PC-9 (cell line): ENCODE results near the gene PPP1R27. TPM values are rescaled to one million over a fixed set of nuclear protein-coding genes. Genes with fewer than 3 reads are reported as not detected.

Source experiments
- BruUV-seq: library from RNA; stranded (reverse); fragments of 400-500 nt; replicated peaks from 2 replicates; lab custom pipeline; 2021; lab: Mats Ljungman, UMichigan
- CTCF ChIA-PET: fragments of 300-600 bp; sonication (Branson Sonifier 250); formaldehyde crosslinking; loops from one replicate; lab custom pipeline; 2022; ENCODE audit warnings: antibody characterized with exemption; lab: Charles Lee
- POLR2A ChIA-PET: fragments of 300-600 bp; sonication (Branson Sonifier 250); formaldehyde crosslinking; loops from one replicate; lab custom pipeline; 2022; ENCODE audit warnings: antibody characterized with exemption; ENCODE audit not compliant: unreplicated experiment; lab: Charles Lee
- DNase-seq, 2 experiments: peaks; one replicate each; pipeline versions ENCODE4 v3.0.0 to v3.0.0-alpha.2; 2015 to 2022; ENCODE audit warnings: mixed read lengths in 1 of 2
- H2AFZ ChIP-seq: fragments of 200-600 bp; sonication (generic); 2 replicates; pipeline ENCODE4 v1.8.1; 2017; ENCODE audit warnings: antibody characterized with exemption
- H3F3A ChIP-seq: fragments of 200-600 bp; sonication (generic); 2 replicates; pipeline ENCODE4 v1.8.1; 2017; ENCODE audit warnings: antibody characterized with exemption, mild to moderate bottlenecking, low read depth; ENCODE audit not compliant: insufficient read depth
- H3K27ac ChIP-seq: fragments of 200-600 bp; sonication (generic); 2 replicates; pipeline ENCODE4 v1.6.1; 2016; ENCODE audit warnings: mixed run types
- H3K27me3 ChIP-seq: fragments of 200-600 bp; sonication (generic); 2 replicates; pipeline ENCODE4 v1.6.1; 2016; ENCODE audit warnings: low read depth, mixed run types; ENCODE audit not compliant: insufficient read depth
- H3K36me3 ChIP-seq: fragments of 200-600 bp; sonication (generic); 2 replicates; pipeline ENCODE4 v1.6.1; 2016; ENCODE audit warnings: low read depth, mixed run types
- H3K4me1 ChIP-seq: fragments of 200-600 bp; sonication (generic); replicated peaks from 2 replicates; pipeline ENCODE4 v1.6.1; 2016; ENCODE audit warnings: mixed run types; ENCODE audit not compliant: insufficient read depth
- H3K4me2 ChIP-seq: fragments of 200-600 bp; sonication (generic); 2 replicates; pipeline ENCODE4 v1.6.1; 2017; ENCODE audit warnings: mixed run types
- H3K4me3 ChIP-seq: fragments of 200-600 bp; sonication (generic); 2 replicates; pipeline ENCODE4 v1.6.1; 2016; ENCODE audit warnings: mixed run types
- H3K79me2 ChIP-seq: fragments of 200-600 bp; sonication (generic); 2 replicates; pipeline ENCODE4 v1.6.1; 2017; ENCODE audit warnings: low read depth, mixed run types
- H3K9me2 ChIP-seq: fragments of 200-600 bp; sonication (generic); 2 replicates; pipeline ENCODE4 v1.8.1; 2017; ENCODE audit warnings: mild to moderate bottlenecking; ENCODE audit not compliant: insufficient read depth
- H3K9me3 ChIP-seq: fragments of 200-600 bp; sonication (generic); 2 replicates; pipeline ENCODE4 v1.8.1; 2016; ENCODE audit warnings: low read depth; ENCODE audit not compliant: insufficient read depth
- H4K20me1 ChIP-seq: fragments of 200-600 bp; sonication (generic); 2 replicates; pipeline ENCODE4 v1.8.1; 2017; ENCODE audit not compliant: insufficient read depth
- CTCF ChIP-seq: fragments of 200-600 bp; sonication (generic); conservative IDR thresholded peaks from 2 replicates; pipeline ENCODE4 v1.6.1; 2017; ENCODE audit warnings: mixed run types, antibody characterized with exemption, mild to moderate bottlenecking, moderate library complexity
- EZH2 ChIP-seq: fragments of 200-600 bp; sonication (generic); IDR thresholded peaks from 2 replicates; pipeline ENCODE4 v1.8.0; 2017; ENCODE audit warnings: antibody characterized with exemption, low read depth
- intact Hi-C: fragments of 100-400 bp; cut with micrococcal nuclease; formaldehyde crosslinking; loops from one replicate; pipeline ENCODE4 v1.10.0; 2022; ENCODE audit not compliant: unreplicated experiment
- total RNA-seq: library from RNA; stranded (reverse); gene quantifications from 2 replicates; pipeline ENCODE4 v1.2.3, GENCODE V29; 2021

The PPP1R27 gene
- total RNA-seq, 1 experiment from 2014 or later: not detected

GRCh38 chr17:81854974-81855774 lies 20.3 kb upstream of the PPP1R27 start:
- Histone ChIP-seq H3K9me3 (no peaks in the 10 kb centered on the region), H3K4me3 (no peak overlapping the region), H4K20me1 (peaks cover 22% of the 10 kb centered on the region), H3K27me3 (no peaks in the 10 kb centered on the region), H3K9me2 (no peaks in the 10 kb centered on the region), H3K4me1 (no peaks in the 10 kb centered on the region), H3K36me3 (no peaks in the 10 kb centered on the region), H3K4me2 (no peak overlapping the region), H2AFZ (no peak overlapping the region), H3K79me2 (peaks cover 41% of the 10 kb centered on the region), H3F3A (no peaks in the 10 kb centered on the region), H3K27ac (no peak overlapping the region)
- intact Hi-C loops: no loop called here
- ChIA-PET CTCF (interaction anchor here (0.6 to 0.7 kb wide), 2 partner anchors 8 to 116 kb away, joined by 3 to 5 read pairs; no protein-coding TSS in a partner anchor), POLR2A (interaction anchor here (0.5 to 0.7 kb wide), 4 partner anchors 31 to 140 kb away, joined by 3 to 18 read pairs (median 4); no protein-coding TSS in a partner anchor)
- no peak for TF ChIP-seq CTCF
- no peak for TF ChIP-seq EZH2
- no TSS peak for BruUV-seq
- no peak for DNase-seq

GRCh38 chr17:81852237-81852636 lies 17.4 kb upstream of the PPP1R27 start:
- Histone ChIP-seq H3K27ac (no peak overlapping the region), H3K4me2 (no peak overlapping the region), H4K20me1 (peaks cover 10% of the 10 kb centered on the region), H3K4me3 (no peak overlapping the region), H3K9me2 (no peaks in the 10 kb centered on the region), H3K79me2 (peaks cover 13% of the 10 kb centered on the region; the same call in 1 of the 2 replicates), H3K4me1 (no peaks in the 10 kb centered on the region), H3K9me3 (no peaks in the 10 kb centered on the region), H2AFZ (no peak overlapping the region), H3F3A (no peaks in the 10 kb centered on the region; the same call in 1 of the 2 replicates), H3K36me3 (no peaks in the 10 kb centered on the region), H3K27me3 (no peaks in the 10 kb centered on the region)
- no TSS peak for BruUV-seq
- ChIA-PET CTCF (no interaction called here), POLR2A (interaction anchor here (0.6 kb wide), 1 partner anchor 30 kb away, joined by 7 read pairs; no protein-coding TSS in a partner anchor)
- DNase-seq: no peak
- intact Hi-C loops: no loop called here
- TF ChIP-seq EZH2 (no peak), CTCF (no peak)

GRCh38 chr17:81851423-81851822 lies 16.6 kb upstream of the PPP1R27 start:
- Histone ChIP-seq H3K36me3 (no peaks in the 10 kb centered on the region), H3F3A (no peaks in the 10 kb centered on the region; the same call in 1 of the 2 replicates), H2AFZ (no peak overlapping the region), H3K4me2 (no peak overlapping the region), H4K20me1 (peaks cover 9% of the 10 kb centered on the region), H3K27me3 (no peaks in the 10 kb centered on the region), H3K9me3 (no peaks in the 10 kb centered on the region), H3K79me2 (peaks cover 5% of the 10 kb centered on the region; the same call in 1 of the 2 replicates), H3K27ac (no peak overlapping the region), H3K4me3 (no peak overlapping the region), H3K9me2 (no peaks in the 10 kb centered on the region), H3K4me1 (no peaks in the 10 kb centered on the region)
- no peak for DNase-seq
- no peak for TF ChIP-seq EZH2
- TF ChIP-seq CTCF: no peak
- ChIA-PET POLR2A (no interaction called here), CTCF (no interaction called here)
- intact Hi-C loops: no loop called here
- BruUV-seq: no TSS peak
